GM12878 (cell line): ENCODE data around the gene MSLN. TPM values are rescaled to one million over a fixed set of nuclear protein-coding genes. Genes with fewer than 3 reads are reported as not detected.
A peak's percentile ranks its signal among the peaks of the same experiment; 100 is the strongest.

Experiments used
- ATAC-seq: fragments of 200-7000 bp; cut with Tn5 transposase; 3 replicates; pipeline ENCODE4 v1.9.1; 2020; ENCODE audit warnings: mild to moderate bottlenecking, moderate library complexity
- BruUV-seq: library from RNA; stranded (reverse); fragments of 400-500 nt; replicated peaks from 2 replicates; lab custom pipeline; 2021; lab: Mats Ljungman, UMichigan
- CTCF ChIA-PET: fragments of 300-600 bp; sonication (Branson Sonifier 250); formaldehyde crosslinking; extraction: SDS; loops from one replicate; lab custom pipeline; 2021; ENCODE audit warnings: inconsistent platforms; lab: Yijun Ruan, JAX
- POLR2A ChIA-PET: fragments of 350-600 bp; formaldehyde crosslinking; extraction: SDS; loops from one replicate; lab custom pipeline; 2021; ENCODE audit warnings: inconsistent platforms; lab: Charles Lee
- RAD21 ChIA-PET: fragments of 300-600 bp; sonication (Branson Sonifier 250); formaldehyde crosslinking; loops from one replicate; lab custom pipeline; 2023; ENCODE audit warnings: antibody characterized with exemption; ENCODE audit not compliant: unreplicated experiment; lab: Charles Lee
- SMC1A ChIA-PET: fragments of 300-600 bp; sonication (Branson Sonifier 250); formaldehyde crosslinking; loops from one replicate; lab custom pipeline; 2023; ENCODE audit not compliant: unreplicated experiment, uncharacterized antibody; lab: Charles Lee
- DNase-seq: peaks from one replicate; pipeline ENCODE4 v3.0.0-alpha.2; 2011; ENCODE audit warnings: low read depth, low spot score
- FAIRE-seq: peaks from 3 replicates; lab custom pipeline; 2011; peaks lifted over from hg19 to GRCh38; lab: Jason Lieb, UNC
- H2AFZ ChIP-seq: 2 replicates; pipeline ENCODE4 v1.6.0; 2011; ENCODE audit warnings: low read depth, low read length, control low read depth; ENCODE audit not compliant: control insufficient read depth
- H3K27ac ChIP-seq: 2 replicates; pipeline ENCODE4 v1.5.1; 2011; ENCODE audit warnings: control low read depth; ENCODE audit not compliant: control insufficient read depth, insufficient read depth
- H3K27me3 ChIP-seq, 2 experiments: replicated peaks in 1 of 2; 2 replicates each; pipeline versions ENCODE4 v1.6.0 to v1.6.1; 2011; ENCODE audit warnings: low read length in 1 of 2; ENCODE audit not compliant: control insufficient read depth in 2 of 2, insufficient read depth in 2 of 2
- H3K36me3 ChIP-seq, 2 experiments: 2 replicates each; pipeline ENCODE4 v1.5.1; 2011; ENCODE audit warnings: low read length in 1 of 2; ENCODE audit not compliant: control insufficient read depth in 2 of 2, insufficient read depth in 2 of 2
- H3K4me1 ChIP-seq: 2 replicates; pipeline ENCODE4 v1.6.1; 2011; ENCODE audit warnings: mild to moderate bottlenecking, low read length, moderate library complexity, mixed read lengths; ENCODE audit not compliant: control insufficient read depth, insufficient read depth
- H3K4me2 ChIP-seq: 2 replicates; pipeline ENCODE4 v1.6.0; 2011; ENCODE audit warnings: control low read depth; ENCODE audit not compliant: control insufficient read depth, insufficient read depth
- H3K4me3 ChIP-seq: fragments of 200-600 bp; sonication (generic); 2 replicates; pipeline ENCODE4 v1.5.1; 2016
- H3K79me2 ChIP-seq: 2 replicates; pipeline ENCODE4 v1.6.0; 2011; ENCODE audit warnings: low read length; ENCODE audit not compliant: control insufficient read depth, insufficient read depth
- H3K9ac ChIP-seq: 2 replicates; pipeline ENCODE4 v1.8.0; 2011; ENCODE audit warnings: low read length, control low read depth, mixed read lengths; ENCODE audit not compliant: control insufficient read depth, insufficient read depth
- H3K9me3 ChIP-seq: replicated peaks from 3 replicates; pipeline ENCODE4 v1.5.1; 2011; ENCODE audit warnings: mild to moderate bottlenecking, low read length; ENCODE audit not compliant: control insufficient read depth, insufficient read depth
- H4K20me1 ChIP-seq: 2 replicates; pipeline ENCODE4 v1.6.0; 2011; ENCODE audit not compliant: control insufficient read depth, insufficient read depth
- BACH1 ChIP-seq: fragments of 450-650 bp; IDR thresholded peaks from 2 replicates; pipeline ENCODE4 v1.6.1; 2017; ENCODE audit warnings: mild to moderate bottlenecking, borderline replicate concordance
- CBX3 ChIP-seq: fragments of 200-600 bp; sonication (generic); IDR thresholded peaks from 2 replicates; pipeline ENCODE4 v1.6.1; 2016; ENCODE audit warnings: low read depth, borderline replicate concordance
- POLR2A ChIP-seq: IDR thresholded peaks from 2 replicates; pipeline ENCODE4 v1.6.1; 2011; ENCODE audit warnings: low read depth, mild to moderate bottlenecking, low read length
- RFX5 ChIP-seq: IDR thresholded peaks from 2 replicates; pipeline ENCODE4 v1.6.1; 2011; ENCODE audit warnings: low read depth, low read length, improper control_type of control experiment
- SIN3A ChIP-seq: IDR thresholded peaks from 2 replicates; pipeline ENCODE4 v1.6.1; 2012; ENCODE audit warnings: low read depth, low read length, improper control_type of control experiment
- SREBF1 ChIP-seq: IDR thresholded peaks from 2 replicates; pipeline ENCODE4 v1.6.1; 2012; ENCODE audit warnings: mild to moderate bottlenecking, low read length
- STAT1 ChIP-seq: fragments of 450-650 bp; conservative IDR thresholded peaks from 2 replicates; pipeline ENCODE4 v1.6.1; 2014; ENCODE audit warnings: antibody characterized with exemption, mild to moderate bottlenecking
- SUZ12 ChIP-seq: fragments of 200-600 bp; sonication (generic); IDR thresholded peaks from one replicate; pipeline ENCODE4 v1.6.1; 2018; ENCODE audit warnings: antibody characterized with exemption, mild to moderate bottlenecking; ENCODE audit not compliant: unreplicated experiment
- TCF3 ChIP-seq: IDR thresholded peaks from 2 replicates; pipeline ENCODE4 v1.6.1; 2012; ENCODE audit warnings: low read depth, mild to moderate bottlenecking, low read length, borderline replicate concordance; ENCODE audit not compliant: insufficient read depth
- WGBS: methylation state at CpG from one replicate; pipeline ENCODE4 v1.1.6; 2016; ENCODE audit warnings: low lambda C conversion rate; ENCODE audit not compliant: insufficient replicate concordance, insufficient coverage; ENCODE audit errors: missing lambda C conversion rate; 5-methylcytosine and 5-hydroxymethylcytosine counted together
- in situ Hi-C: fragments of 300-500 bp; cut with MboI; formaldehyde crosslinking; loops from 9 replicates; pipeline ENCODE4 v1.14.3; 2018; ENCODE audit warnings: mixed read lengths
- intact Hi-C: fragments of 100-400 bp; cut with micrococcal nuclease; formaldehyde crosslinking; loops from one replicate; pipeline ENCODE4 v1.14.2; 2022; ENCODE audit not compliant: unreplicated experiment
- polyA plus RNA-seq, 11 experiments: library from polyadenylated mRNA; depleted of rRNA in 4 of 11; unstranded in 6 of 11; stranded (reverse) in 5 of 11; fragments of >200 nt; fragmentation: Nextera tagmentation in 4 of 11; fragmentation: Illumina TruSeq in 1 of 11; extraction: Ambion mirVana in 4 of 11; extraction: Trizol in 1 of 11; gene quantifications; 1 replicate in 1 of 11; 2 replicates in 10 of 11; pipeline versions ENCODE4 v1.2.1 to v1.2.3, GENCODE V29; 2011 to 2016; ENCODE audit warnings: inconsistent platforms in 2 of 11, missing spikeins in 2 of 11, low read depth in 1 of 11
- total RNA-seq, 4 experiments: library from RNA; depleted of rRNA in 3 of 4; stranded (reverse); fragments of >200 nt in 3 of 4; fragmentation: Illumina TruSeq in 1 of 4; extraction: Trizol in 1 of 4; gene quantifications; 2 replicates each; pipeline versions ENCODE4 v1.2.1 to v1.2.3, GENCODE V29; 2013 to 2021
- TF ChIP-seq, protein P1 (sequence below): IDR thresholded peaks from 2 replicates; pipeline ENCODE4 v1.6.1; 2012; ENCODE audit warnings: improper control_type of control experiment, low read depth, low read length; ENCODE audit not compliant: insufficient replicate concordance
- TF ChIP-seq, protein P2 (sequence below): IDR thresholded peaks from 2 replicates; pipeline ENCODE4 v1.6.1; 2011; ENCODE audit warnings: mild to moderate bottlenecking, low read depth, low read length, moderate library complexity; ENCODE audit not compliant: insufficient replicate concordance
- TF ChIP-seq, protein P3 (sequence below): fragments of 450-650 bp; formaldehyde crosslinking; IDR thresholded peaks from 2 replicates; pipeline ENCODE4 v1.5.0; 2022; ENCODE audit warnings: mild to moderate bottlenecking, missing genetic modification characterization

The MSLN gene
- total and polyA plus RNA-seq, 10 of the 15 experiments (the other 5 are each of a cell fraction or from before 2014, with no cell fraction given): 0.08 TPM; not detected in 9

DNA sequence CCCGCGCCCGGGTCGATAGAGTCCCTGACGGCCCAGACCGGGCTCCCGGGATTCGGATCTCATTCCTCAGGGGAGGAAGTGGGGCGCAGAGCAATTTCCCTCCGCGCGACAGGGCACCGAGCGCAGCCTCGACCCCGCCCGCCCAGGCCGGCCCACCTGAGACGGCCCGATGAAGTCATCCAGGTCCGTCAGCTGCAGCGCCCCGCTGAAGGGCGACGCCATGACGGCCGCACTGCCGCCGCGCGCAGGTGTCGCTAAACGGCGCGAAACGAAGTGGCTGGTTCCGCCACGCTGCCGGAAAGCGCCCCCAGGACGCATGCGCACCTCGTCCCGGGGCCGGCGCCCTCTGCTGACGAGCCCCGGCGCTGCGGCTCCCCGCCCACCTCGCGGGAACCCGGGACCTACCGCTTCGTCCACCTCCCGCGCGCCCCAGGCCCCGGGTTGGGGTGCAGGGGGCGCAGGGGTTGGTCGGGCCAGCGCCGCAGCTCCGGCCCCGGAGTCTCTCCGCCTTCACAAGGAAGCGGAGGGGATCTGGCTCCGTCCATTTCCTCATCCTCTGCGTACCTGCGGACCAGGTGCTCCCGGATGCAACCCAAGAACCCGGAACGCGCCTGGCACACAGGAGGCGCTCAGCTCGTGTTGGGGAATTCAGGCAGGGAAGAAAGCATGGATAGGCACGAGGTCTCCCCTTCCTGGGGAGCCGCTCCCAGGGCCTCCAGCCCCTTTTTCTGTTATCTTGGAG is 19.6 kb upstream of the MSLN start, which contains the start of gene CIAO3:
Gene CIAO3, minus strand, starts transcription at position 234 of the 742 bp plus-strand sequence. Its CDS starts 12 bp downstream, at position 222.
- ChIA-PET RAD21 (interaction anchor here (0.7 kb wide), 1 partner anchor 559 kb away, joined by 3 read pairs; no protein-coding TSS in a partner anchor), POLR2A (interaction anchor here (1.1 to 7.3 kb wide), 3 partner anchors 10 to 20 kb away, joined by 3 to 60 read pairs (median 16); partner anchors contain the start of genes ANTKMT, CCDC78 and HAGHL), SMC1A (no interaction called here), CTCF (interaction anchor here (0.7 to 2.3 kb wide), 6 partner anchors 12 to 30 kb away, joined by 4 to 16 read pairs (median 6); partner anchors contain the start of gene METRN)
- peak within 1 kb of the TSS; percentile 76 for H3K27ac ChIP-seq
- peak within 1 kb of the TSS; percentile 90 for H3K4me2 ChIP-seq
- peak within 1 kb of the TSS; percentile 93 for H3K9ac ChIP-seq
- FAIRE-seq (peak; percentile 90), ATAC-seq (peak; percentile 89), DNase-seq (peak; percentile 60)
- BruUV-seq: no TSS peak
- in situ Hi-C loops (loop anchor here (5.0 kb wide), 1 partner anchor 46 kb away; the partner anchor contains the start of genes CHTF18 and RPUSD1), intact Hi-C loops (loop anchor here (2.0 to 5.0 kb wide), 2 partner anchors 20 to 46 kb away; partner anchors contain the start of genes ANTKMT, CHTF18 and RPUSD1)
- no peaks in the 10 kb centered on the region; a peak in 1 of 4 replicates for H3K36me3 ChIP-seq
- H4K20me1 ChIP-seq: no peaks in the 10 kb centered on the region
- H3K27me3 ChIP-seq: no peaks in the 10 kb centered on the region
- H2AFZ ChIP-seq: peak within 1 kb of the TSS; percentile 42
- peak within 1 kb of the TSS; percentile 90 for H3K4me3 ChIP-seq
- no peaks in the 10 kb centered on the region for H3K9me3 ChIP-seq
- H3K4me1 ChIP-seq: peaks cover 27% of the 10 kb centered on the region
- WGBS: under 1% methylated on average over 79 of the region's 79 CpGs
- H3K79me2 ChIP-seq: peaks cover 16% of the 10 kb centered on the region
- 0 out of 2 replicates have a peak, but pooled peaks have one; percentile 42 for TF ChIP-seq TCF3
- TF ChIP-seq SREBF1: 0 out of 2 replicates have a peak, but pooled peaks have one; percentile 4
- TF ChIP-seq, protein P1, sequence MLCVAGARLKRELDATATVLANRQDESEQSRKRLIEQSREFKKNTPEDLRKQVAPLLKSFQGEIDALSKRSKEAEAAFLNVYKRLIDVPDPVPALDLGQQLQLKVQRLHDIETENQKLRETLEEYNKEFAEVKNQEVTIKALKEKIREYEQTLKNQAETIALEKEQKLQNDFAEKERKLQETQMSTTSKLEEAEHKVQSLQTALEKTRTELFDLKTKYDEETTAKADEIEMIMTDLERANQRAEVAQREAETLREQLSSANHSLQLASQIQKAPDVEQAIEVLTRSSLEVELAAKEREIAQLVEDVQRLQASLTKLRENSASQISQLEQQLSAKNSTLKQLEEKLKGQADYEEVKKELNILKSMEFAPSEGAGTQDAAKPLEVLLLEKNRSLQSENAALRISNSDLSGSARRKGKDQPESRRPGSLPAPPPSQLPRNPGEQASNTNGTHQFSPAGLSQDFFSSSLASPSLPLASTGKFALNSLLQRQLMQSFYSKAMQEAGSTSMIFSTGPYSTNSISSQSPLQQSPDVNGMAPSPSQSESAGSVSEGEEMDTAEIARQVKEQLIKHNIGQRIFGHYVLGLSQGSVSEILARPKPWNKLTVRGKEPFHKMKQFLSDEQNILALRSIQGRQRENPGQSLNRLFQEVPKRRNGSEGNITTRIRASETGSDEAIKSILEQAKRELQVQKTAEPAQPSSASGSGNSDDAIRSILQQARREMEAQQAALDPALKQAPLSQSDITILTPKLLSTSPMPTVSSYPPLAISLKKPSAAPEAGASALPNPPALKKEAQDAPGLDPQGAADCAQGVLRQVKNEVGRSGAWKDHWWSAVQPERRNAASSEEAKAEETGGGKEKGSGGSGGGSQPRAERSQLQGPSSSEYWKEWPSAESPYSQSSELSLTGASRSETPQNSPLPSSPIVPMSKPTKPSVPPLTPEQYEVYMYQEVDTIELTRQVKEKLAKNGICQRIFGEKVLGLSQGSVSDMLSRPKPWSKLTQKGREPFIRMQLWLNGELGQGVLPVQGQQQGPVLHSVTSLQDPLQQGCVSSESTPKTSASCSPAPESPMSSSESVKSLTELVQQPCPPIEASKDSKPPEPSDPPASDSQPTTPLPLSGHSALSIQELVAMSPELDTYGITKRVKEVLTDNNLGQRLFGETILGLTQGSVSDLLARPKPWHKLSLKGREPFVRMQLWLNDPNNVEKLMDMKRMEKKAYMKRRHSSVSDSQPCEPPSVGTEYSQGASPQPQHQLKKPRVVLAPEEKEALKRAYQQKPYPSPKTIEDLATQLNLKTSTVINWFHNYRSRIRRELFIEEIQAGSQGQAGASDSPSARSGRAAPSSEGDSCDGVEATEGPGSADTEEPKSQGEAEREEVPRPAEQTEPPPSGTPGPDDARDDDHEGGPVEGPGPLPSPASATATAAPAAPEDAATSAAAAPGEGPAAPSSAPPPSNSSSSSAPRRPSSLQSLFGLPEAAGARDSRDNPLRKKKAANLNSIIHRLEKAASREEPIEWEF: peak; percentile 70
- TF ChIP-seq RFX5: no peak
- TF ChIP-seq BACH1: peak; percentile 60; the same call in 1 of the 2 replicates
- TF ChIP-seq CBX3: no peak
- TF ChIP-seq, protein P2, sequence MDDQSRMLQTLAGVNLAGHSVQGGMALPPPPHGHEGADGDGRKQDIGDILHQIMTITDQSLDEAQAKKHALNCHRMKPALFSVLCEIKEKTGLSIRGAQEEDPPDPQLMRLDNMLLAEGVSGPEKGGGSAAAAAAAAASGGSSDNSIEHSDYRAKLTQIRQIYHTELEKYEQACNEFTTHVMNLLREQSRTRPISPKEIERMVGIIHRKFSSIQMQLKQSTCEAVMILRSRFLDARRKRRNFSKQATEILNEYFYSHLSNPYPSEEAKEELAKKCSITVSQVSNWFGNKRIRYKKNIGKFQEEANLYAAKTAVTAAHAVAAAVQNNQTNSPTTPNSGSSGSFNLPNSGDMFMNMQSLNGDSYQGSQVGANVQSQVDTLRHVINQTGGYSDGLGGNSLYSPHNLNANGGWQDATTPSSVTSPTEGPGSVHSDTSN: no peak
- TF ChIP-seq SUZ12: no peak
- peak; percentile 84 for TF ChIP-seq POLR2A
- TF ChIP-seq SIN3A: peak; percentile 95
- TF ChIP-seq STAT1: peak; percentile 72; the same call in 1 of the 2 replicates
- TF ChIP-seq, protein P3, sequence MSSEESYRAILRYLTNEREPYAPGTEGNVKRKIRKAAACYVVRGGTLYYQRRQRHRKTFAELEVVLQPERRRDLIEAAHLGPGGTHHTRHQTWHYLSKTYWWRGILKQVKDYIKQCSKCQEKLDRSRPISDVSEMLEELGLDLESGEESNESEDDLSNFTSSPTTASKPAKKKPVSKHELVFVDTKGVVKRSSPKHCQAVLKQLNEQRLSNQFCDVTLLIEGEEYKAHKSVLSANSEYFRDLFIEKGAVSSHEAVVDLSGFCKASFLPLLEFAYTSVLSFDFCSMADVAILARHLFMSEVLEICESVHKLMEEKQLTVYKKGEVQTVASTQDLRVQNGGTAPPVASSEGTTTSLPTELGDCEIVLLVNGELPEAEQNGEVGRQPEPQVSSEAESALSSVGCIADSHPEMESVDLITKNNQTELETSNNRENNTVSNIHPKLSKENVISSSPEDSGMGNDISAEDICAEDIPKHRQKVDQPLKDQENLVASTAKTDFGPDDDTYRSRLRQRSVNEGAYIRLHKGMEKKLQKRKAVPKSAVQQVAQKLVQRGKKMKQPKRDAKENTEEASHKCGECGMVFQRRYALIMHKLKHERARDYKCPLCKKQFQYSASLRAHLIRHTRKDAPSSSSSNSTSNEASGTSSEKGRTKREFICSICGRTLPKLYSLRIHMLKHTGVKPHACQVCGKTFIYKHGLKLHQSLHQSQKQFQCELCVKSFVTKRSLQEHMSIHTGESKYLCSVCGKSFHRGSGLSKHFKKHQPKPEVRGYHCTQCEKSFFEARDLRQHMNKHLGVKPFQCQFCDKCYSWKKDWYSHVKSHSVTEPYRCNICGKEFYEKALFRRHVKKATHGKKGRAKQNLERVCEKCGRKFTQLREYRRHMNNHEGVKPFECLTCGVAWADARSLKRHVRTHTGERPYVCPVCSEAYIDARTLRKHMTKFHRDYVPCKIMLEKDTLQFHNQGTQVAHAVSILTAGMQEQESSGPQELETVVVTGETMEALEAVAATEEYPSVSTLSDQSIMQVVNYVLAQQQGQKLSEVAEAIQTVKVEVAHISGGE: no peak
